Brain microvascular endothelial cell (primary cell): ENCODE data around the gene VMA21.

Experiments used
- DNase-seq: peaks from one replicate; pipeline ENCODE4 v3.0.0-alpha.2; 2020
- H3K27ac ChIP-seq: fragments of 250-450 bp; sonication (Bioruptor Pico); 2 replicates; pipeline ENCODE4 v1.5.1; 2020; ENCODE audit warnings: mild to moderate bottlenecking, moderate library complexity
- H3K27me3 ChIP-seq: fragments of 250-450 bp; sonication (Bioruptor Pico); replicated peaks from 2 replicates; pipeline ENCODE4 v1.5.1; 2020; ENCODE audit warnings: mild to moderate bottlenecking
- H3K36me3 ChIP-seq: fragments of 250-450 bp; sonication (Bioruptor Pico); replicated peaks from 2 replicates; pipeline ENCODE4 v1.5.1; 2020; ENCODE audit warnings: mild to moderate bottlenecking
- H3K4me3 ChIP-seq: 2 replicates; pipeline ENCODE4 v1.5.1; 2011; ENCODE audit warnings: low read depth, mild to moderate bottlenecking, control low read depth, low read length, moderate library complexity
- in situ Hi-C: cut with HindIII; loops from 2 replicates; pipeline ENCODE4 v1.10.0; 2017; ENCODE audit warnings: low sequenced_read_pairs, low pct_ligation_motif_present
- TF ChIP-seq, protein P1 (sequence below): IDR thresholded peaks from 2 replicates; pipeline ENCODE4 v1.5.1; 2011; ENCODE audit warnings: low read depth, mild to moderate bottlenecking, moderate library complexity, low read length, control low read depth, inconsistent platforms; ENCODE audit errors: missing control alignments

VMA21 gene

GRCh38 chrX:151419782-151420181 lies 22.8 kb downstream of the VMA21 start:
- DNase-seq = no peak
- in situ Hi-C loops = no loop called here
- H3K27me3 ChIP-seq = no peaks in the 10 kb centered on the region
- TF ChIP-seq, protein P1, sequence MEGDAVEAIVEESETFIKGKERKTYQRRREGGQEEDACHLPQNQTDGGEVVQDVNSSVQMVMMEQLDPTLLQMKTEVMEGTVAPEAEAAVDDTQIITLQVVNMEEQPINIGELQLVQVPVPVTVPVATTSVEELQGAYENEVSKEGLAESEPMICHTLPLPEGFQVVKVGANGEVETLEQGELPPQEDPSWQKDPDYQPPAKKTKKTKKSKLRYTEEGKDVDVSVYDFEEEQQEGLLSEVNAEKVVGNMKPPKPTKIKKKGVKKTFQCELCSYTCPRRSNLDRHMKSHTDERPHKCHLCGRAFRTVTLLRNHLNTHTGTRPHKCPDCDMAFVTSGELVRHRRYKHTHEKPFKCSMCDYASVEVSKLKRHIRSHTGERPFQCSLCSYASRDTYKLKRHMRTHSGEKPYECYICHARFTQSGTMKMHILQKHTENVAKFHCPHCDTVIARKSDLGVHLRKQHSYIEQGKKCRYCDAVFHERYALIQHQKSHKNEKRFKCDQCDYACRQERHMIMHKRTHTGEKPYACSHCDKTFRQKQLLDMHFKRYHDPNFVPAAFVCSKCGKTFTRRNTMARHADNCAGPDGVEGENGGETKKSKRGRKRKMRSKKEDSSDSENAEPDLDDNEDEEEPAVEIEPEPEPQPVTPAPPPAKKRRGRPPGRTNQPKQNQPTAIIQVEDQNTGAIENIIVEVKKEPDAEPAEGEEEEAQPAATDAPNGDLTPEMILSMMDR = no peak
- no peak overlapping the region for H3K27ac ChIP-seq
- no peaks in the 10 kb centered on the region for H3K36me3 ChIP-seq
- H3K4me3 ChIP-seq = no peak overlapping the region

GRCh38 chrX:151424505-151424904 lies 27.5 kb downstream of the VMA21 start:
- no peaks in the 10 kb centered on the region for H3K36me3 ChIP-seq
- no peak overlapping the region for H3K4me3 ChIP-seq
- in situ Hi-C loops = no loop called here
- H3K27me3 ChIP-seq = no peaks in the 10 kb centered on the region
- DNase-seq = no peak
- H3K27ac ChIP-seq = no peak overlapping the region
- TF ChIP-seq, protein P1 = no peak

- no peaks in the 10 kb centered on the region for H3K27me3 ChIP-seq
- TF ChIP-seq, protein P1 = no peak
- in situ Hi-C loops = no loop called here
- no peak overlapping the region for H3K27ac ChIP-seq
- no peaks in the 10 kb centered on the region for H3K36me3 ChIP-seq
- H3K4me3 ChIP-seq = no peak overlapping the region
- DNase-seq = no peak
Observed at GRCh38 chrX:151448509-151448908, 51.5 kb downstream of the VMA21 start.

DNA sequence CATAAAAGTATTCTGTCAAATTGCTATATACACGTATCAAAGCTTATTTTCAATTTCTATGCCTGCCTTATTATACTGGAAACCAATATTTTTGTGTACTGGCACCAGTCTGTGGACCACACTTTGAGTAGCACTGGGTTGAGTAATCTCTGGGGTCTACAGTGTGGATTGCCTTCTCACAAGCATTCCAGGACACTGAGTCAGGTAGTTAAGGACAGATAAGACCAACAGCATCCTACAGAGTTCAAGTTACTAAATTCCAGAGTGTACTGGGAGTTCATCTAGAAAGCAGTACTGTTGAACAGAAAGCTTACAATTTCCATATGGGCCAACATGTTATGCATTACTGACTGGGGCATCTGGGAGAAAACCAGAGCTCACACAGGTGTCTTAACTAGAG lies 61.8 kb downstream of the VMA21 start:
- in situ Hi-C loops = no loop called here
- no peaks in the 10 kb centered on the region for H3K27me3 ChIP-seq
- no peak overlapping the region for H3K27ac ChIP-seq
- no peak overlapping the region for H3K4me3 ChIP-seq
- DNase-seq = peak; percentile 78
- H3K36me3 ChIP-seq = no peaks in the 10 kb centered on the region
- TF ChIP-seq, protein P1 = no peak
